Transverse colon (tissue), 4 donors: ENCODE measurements around the gene AGAP1.

ENCODE experiments used
- CTCF ChIP-seq, 5 experiments: fragments of 200-600 bp in 3 of 5; fragments of 450-650 bp in 2 of 5; sonication (generic) in 3 of 5; IDR thresholded peaks; 1 replicate in 2 of 5; 2 replicates in 3 of 5; pipeline ENCODE4 v1.5.1; 2016 to 2017; ENCODE audit warnings: antibody characterized with exemption in 5 of 5, inconsistent platforms in 3 of 5, mild to moderate bottlenecking in 2 of 5, moderate library complexity in 1 of 5
- POLR2A ChIP-seq: fragments of 450-650 bp; IDR thresholded peaks from one replicate; pipeline ENCODE4 v1.6.1; 2016; ENCODE audit warnings: antibody characterized with exemption, mild to moderate bottlenecking, moderate library complexity
- POLR2AphosphoS5 ChIP-seq, 3 donors: sonication (generic); formaldehyde crosslinking; IDR thresholded peaks; one replicate each; pipeline ENCODE4 v1.6.1; 2016; ENCODE audit warnings: antibody characterized with exemption in 3 of 3

GRCh38 chr2:235839226-235839625, 345.4 kb downstream of the AGAP1 start:
- no peak for TF ChIP-seq CTCF (IDR thresholded peaks at IDR 0.05)
- TF ChIP-seq POLR2A: no peak
- no peak for TF ChIP-seq POLR2AphosphoS5 (IDR thresholded peaks at IDR 0.05)
